K562 (cell line): Measurements from ENCODE around the gene CTIF. TPM values are rescaled to one million over a fixed set of nuclear protein-coding genes. Genes with fewer than 3 reads are reported as not detected.

Source experiments
- ATAC-seq: fragments of 200-7000 bp; cut with Tn5 transposase; 3 replicates; pipeline ENCODE4 v1.9.1; 2020; ENCODE audit warnings: moderate library complexity
- BruUV-seq: library from RNA; stranded (reverse); fragments of 400-500 nt; replicated peaks from 2 replicates; lab custom pipeline; 2021; lab: Mats Ljungman, UMichigan
- CTCF ChIA-PET: fragments of 300-600 bp; formaldehyde crosslinking; extraction: SDS; loops from one replicate; lab custom pipeline; 2021; ENCODE audit warnings: low intra/inter-chr PET ratio; lab: Yijun Ruan, JAX
- POLR2A ChIA-PET: fragments of 300-600, 350-650 bp; sonication (Branson Sonifier 250); formaldehyde crosslinking; extraction: SDS; loops from one replicate; lab custom pipeline; 2021; ENCODE audit warnings: antibody characterized with exemption, inconsistent platforms; lab: Yijun Ruan, JAX
- DNase-seq, 4 experiments: peaks; one replicate each; pipeline versions ENCODE4 v3.0.0 to v3.0.0-alpha.2; 2011 to 2018; ENCODE audit warnings: low spot score in 3 of 4, mixed read lengths in 3 of 4; ENCODE audit errors: extremely low read depth in 1 of 4
- FAIRE-seq: peaks from 2 replicates; lab custom pipeline; 2011; peaks lifted over from hg19 to GRCh38; lab: Jason Lieb, UNC
- H2AFZ ChIP-seq: 2 replicates; pipeline ENCODE4 v1.6.0; 2011; ENCODE audit warnings: low read depth, low read length, control low read depth, inconsistent platforms
- H3K27ac ChIP-seq: fragments of 200-600 bp; 3 replicates; pipeline ENCODE4 v1.8.0; 2011; ENCODE audit warnings: low read depth, mild to moderate bottlenecking, control low read depth, inconsistent platforms, low read length, moderate library complexity, mixed read lengths; ENCODE audit errors: extremely low read depth
- H3K27me3 ChIP-seq, 2 experiments: fragments of 300-600 bp in 1 of 2; 2 replicates in 1 of 2; 3 replicates in 1 of 2; pipeline versions ENCODE4 v1.6.0 to v1.8.0; 2011; ENCODE audit warnings: inconsistent platforms in 2 of 2, low read length in 2 of 2, mild to moderate bottlenecking in 1 of 2, mixed read lengths in 1 of 2, moderate library complexity in 1 of 2; ENCODE audit not compliant: control insufficient read depth in 2 of 2, insufficient read depth in 2 of 2
- H3K36me3 ChIP-seq: fragments of 300-600 bp; 3 replicates; pipeline ENCODE4 v1.8.0; 2011; ENCODE audit warnings: mild to moderate bottlenecking, low read length, inconsistent platforms; ENCODE audit not compliant: control insufficient read depth, insufficient read depth
- H3K4me1 ChIP-seq, 2 experiments: fragments of 200-600 bp in 1 of 2; replicated peaks in 1 of 2; 2 replicates in 1 of 2; 3 replicates in 1 of 2; pipeline versions ENCODE4 v1.5.1 to v1.8.0; 2011; ENCODE audit warnings: inconsistent platforms in 2 of 2, low read length in 2 of 2, mild to moderate bottlenecking in 1 of 2, mixed read lengths in 1 of 2, moderate library complexity in 1 of 2; ENCODE audit not compliant: control insufficient read depth in 2 of 2, insufficient read depth in 2 of 2
- H3K4me2 ChIP-seq: 2 replicates; pipeline ENCODE4 v1.6.1; 2011; ENCODE audit warnings: low read length, control low read depth, inconsistent platforms, mixed read lengths; ENCODE audit not compliant: insufficient read depth
- H3K4me3 ChIP-seq: fragments of 200-600 bp; sonication (generic), shearing (Covaris generic); 2 replicates; pipeline ENCODE4 v1.5.1; 2016; ENCODE audit warnings: control low read depth, inconsistent platforms
- H3K79me2 ChIP-seq: fragments of 200-600 bp; 3 replicates; pipeline ENCODE4 v1.8.0; 2011; ENCODE audit warnings: low read length, inconsistent platforms; ENCODE audit not compliant: control insufficient read depth, insufficient read depth
- H3K9ac ChIP-seq, 2 experiments: 2 replicates each; pipeline versions ENCODE4 v1.6.0 to v1.6.1; 2011; ENCODE audit warnings: low read depth in 2 of 2, low read length in 2 of 2, control low read depth in 1 of 2, inconsistent platforms in 1 of 2, mild to moderate bottlenecking in 1 of 2, mixed read lengths in 1 of 2; ENCODE audit not compliant: insufficient read depth in 1 of 2
- H3K9me1 ChIP-seq: one replicate; pipeline ENCODE4 v1.6.0; 2011; ENCODE audit warnings: inconsistent platforms, mild to moderate bottlenecking, low read length, moderate library complexity; ENCODE audit not compliant: control insufficient read depth, insufficient read depth
- H3K9me3 ChIP-seq: replicated peaks from 2 replicates; pipeline ENCODE4 v1.5.1; 2011; ENCODE audit warnings: low read depth, low read length, inconsistent platforms; ENCODE audit not compliant: control insufficient read depth, insufficient read depth
- H4K20me1 ChIP-seq: replicated peaks from 2 replicates; pipeline ENCODE4 v1.6.1; 2011; ENCODE audit warnings: low read length, inconsistent platforms, mixed read lengths; ENCODE audit not compliant: control insufficient read depth, insufficient read depth
- ATF2 ChIP-seq: sonication (generic); formaldehyde crosslinking; IDR thresholded peaks from 2 replicates; pipeline ENCODE4 v1.8.1; 2022; ENCODE audit warnings: missing genetic modification reagents
- BDP1 ChIP-seq: IDR thresholded peaks from 3 replicates; pipeline ENCODE4 v1.6.1; 2011; ENCODE audit not compliant: insufficient read length, insufficient read depth
- CBX8 ChIP-seq: fragments of 200-600 bp; sonication (generic); IDR thresholded peaks from 2 replicates; pipeline ENCODE4 v1.6.1; 2012; ENCODE audit warnings: borderline replicate concordance, mixed run types, low read depth, mild to moderate bottlenecking, moderate library complexity, mixed read lengths, low read length, control low read depth, inconsistent platforms; ENCODE audit not compliant: poor library complexity, severe bottlenecking; ENCODE audit errors: extremely low read depth
- ESRRA ChIP-seq: fragments of 450-650 bp; IDR thresholded peaks from 2 replicates; pipeline ENCODE4 v1.6.1; 2014; ENCODE audit warnings: low read depth, mild to moderate bottlenecking, moderate library complexity, borderline replicate concordance
- FIP1L1 ChIP-seq: fragments of 200-400 bp; formaldehyde crosslinking; IDR thresholded peaks from 2 replicates; pipeline ENCODE4 v1.6.1; 2018; ENCODE audit warnings: mild to moderate bottlenecking, low read depth, low read length; ENCODE audit not compliant: poor library complexity, severe bottlenecking
- RBM34 ChIP-seq: fragments of 200-400 bp; formaldehyde crosslinking; IDR thresholded peaks from 2 replicates; pipeline ENCODE4 v1.6.1; 2018; ENCODE audit warnings: low read length, borderline replicate concordance; ENCODE audit not compliant: insufficient read depth
- SRSF3 ChIP-seq: fragments of 200-400 bp; formaldehyde crosslinking; IDR thresholded peaks from 2 replicates; pipeline ENCODE4 v1.6.1; 2016; ENCODE audit warnings: mild to moderate bottlenecking, low read length, moderate library complexity; ENCODE audit not compliant: insufficient read depth
- ZNF41 ChIP-seq: fragments of 250-450 bp; sonication (Bioruptor Pico); conservative IDR thresholded peaks from 2 replicates; pipeline ENCODE4 v1.4.0; 2020; ENCODE audit warnings: mild to moderate bottlenecking
- ZNF436 ChIP-seq: fragments of 250-450, 450-650 bp; sonication (Bioruptor Pico); formaldehyde crosslinking; IDR thresholded peaks from 2 replicates; pipeline ENCODE4 v1.7.0; 2020; ENCODE audit warnings: mild to moderate bottlenecking
- ZNF695 ChIP-seq: fragments of 450-650 bp; formaldehyde crosslinking; IDR thresholded peaks from 2 replicates; pipeline ENCODE4 v1.4.0; 2020; ENCODE audit warnings: mild to moderate bottlenecking, moderate library complexity
- WGBS: fragments of 100-300 bp; shearing (Covaris generic); methylation state at CpG from one replicate; pipeline ENCODE4 v1.1.6; 2016; ENCODE audit warnings: low coverage, mixed read lengths; ENCODE audit not compliant: insufficient coverage; ENCODE audit errors: missing lambda C conversion rate; 5-methylcytosine and 5-hydroxymethylcytosine counted together
- in situ Hi-C: fragments of 300-500 bp; cut with MboI; formaldehyde crosslinking; loops from 4 replicates; pipeline ENCODE4 v1.15.0; 2018; ENCODE audit warnings: inconsistent platforms, mixed read lengths
- intact Hi-C: fragments of 100-400 bp; cut with micrococcal nuclease; formaldehyde crosslinking; loops from 2 replicates; pipeline ENCODE4 v1.14.2; 2022
- polyA plus RNA-seq, 8 experiments: library from polyadenylated mRNA; depleted of rRNA in 4 of 8; stranded (reverse) in 5 of 8; unstranded in 3 of 8; fragments of >200 nt; fragmentation: Nextera tagmentation in 2 of 8; fragmentation: Illumina TruSeq in 1 of 8; extraction: Ambion mirVana in 2 of 8; extraction: Trizol in 1 of 8; gene quantifications; 2 replicates each; pipeline versions ENCODE4 v1.2.1 to v1.2.3, GENCODE V29; 2011 to 2014; ENCODE audit warnings: inconsistent platforms in 1 of 8, missing spikeins in 1 of 8
- total RNA-seq, 7 experiments: library from RNA; depleted of rRNA in 6 of 7; stranded (reverse); fragments of >200 nt in 6 of 7; fragmentation: Illumina TruSeq in 2 of 7; extraction: Trizol in 2 of 7; gene quantifications; 2 replicates each; pipeline versions ENCODE4 v1.2.1 to v1.2.3, GENCODE V29; 2011 to 2021; ENCODE audit warnings: low replicate concordance in 1 of 7
- TF ChIP-seq, protein P1 (sequence below): sonication (generic); formaldehyde crosslinking; IDR thresholded peaks from 2 replicates; pipeline ENCODE4 v1.8.1; 2022; ENCODE audit warnings: missing genetic modification reagents

CTIF gene
- total and polyA plus RNA-seq, 9 of the 15 experiments (the other 6 are each of a cell fraction or from before 2014, with no cell fraction given): 0.17 to 11.5 (median 2.2) TPM

DNA sequence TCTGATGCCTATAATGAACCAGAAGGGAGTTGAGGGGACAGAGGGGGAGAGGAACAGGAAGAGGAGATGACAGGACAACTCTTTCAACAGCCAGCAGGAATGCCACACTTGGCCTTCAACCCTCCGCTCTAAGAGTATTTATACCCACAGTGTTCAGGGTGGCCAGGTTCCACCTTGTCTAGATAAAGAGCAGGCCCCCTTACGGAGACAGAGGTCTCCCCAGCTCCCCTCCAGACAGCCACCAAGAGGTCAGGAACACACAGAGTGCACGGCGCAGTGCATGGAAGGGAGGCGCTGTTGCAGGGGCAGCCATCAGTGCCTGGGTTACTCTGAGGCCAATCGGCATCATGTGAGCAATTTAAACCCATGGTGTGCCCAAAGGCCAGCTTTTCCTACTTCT is 235.0 kb downstream of the CTIF start:
- intact Hi-C loops: loop anchor here (2.0 kb wide), 1 partner anchor 99 kb away; no protein-coding TSS in a partner anchor

More for the DNA sequence above, 235.0 kb downstream of the CTIF start:
- POLR2A ChIA-PET: interaction anchor here (0.7 kb wide), 1 partner anchor 211 kb away, joined by 3 read pairs; no protein-coding TSS in a partner anchor
- peaks cover 13% of the 10 kb centered on the region for H4K20me1 ChIP-seq
- peaks cover 0 to 11% of the 10 kb centered on the region in 2 experiments; a peak in 1 of 5 replicates for H3K4me1 ChIP-seq
- BruUV-seq: no TSS peak
- H3K4me2 ChIP-seq: no peak overlapping the region
- no peak for FAIRE-seq
- H3K9ac ChIP-seq: no peak overlapping the region
- no peaks in the 10 kb centered on the region for H3K9me1 ChIP-seq
- H3K36me3 ChIP-seq: no peaks in the 10 kb centered on the region
- H2AFZ ChIP-seq: no peak overlapping the region
- 70% methylated on average over 6 of the region's 6 CpGs for WGBS
- no peak overlapping the region for H3K27ac ChIP-seq
- ATAC-seq: no peak
- H3K79me2 ChIP-seq: no peaks in the 10 kb centered on the region
- in situ Hi-C loops: loop anchor here (10.0 kb wide), 1 partner anchor 89 kb away; no protein-coding TSS in a partner anchor
- no peak overlapping the region for H3K4me3 ChIP-seq
- CTCF ChIA-PET: no interaction called here
- H3K27me3 ChIP-seq: no peaks in the 10 kb centered on the region
- TF ChIP-seq RBM34 (no peak), CBX8 (no peak), FIP1L1 (no peak), SRSF3 (no peak), ATF2 (CRISPR knock-in tag) (no peak), ESRRA (no peak), ZNF436 (no peak), ZNF41 (CRISPR knock-in tag) (no peak), BDP1 (no peak), ZNF695 (CRISPR knock-in tag) (no peak)
- TF ChIP-seq, protein P1, sequence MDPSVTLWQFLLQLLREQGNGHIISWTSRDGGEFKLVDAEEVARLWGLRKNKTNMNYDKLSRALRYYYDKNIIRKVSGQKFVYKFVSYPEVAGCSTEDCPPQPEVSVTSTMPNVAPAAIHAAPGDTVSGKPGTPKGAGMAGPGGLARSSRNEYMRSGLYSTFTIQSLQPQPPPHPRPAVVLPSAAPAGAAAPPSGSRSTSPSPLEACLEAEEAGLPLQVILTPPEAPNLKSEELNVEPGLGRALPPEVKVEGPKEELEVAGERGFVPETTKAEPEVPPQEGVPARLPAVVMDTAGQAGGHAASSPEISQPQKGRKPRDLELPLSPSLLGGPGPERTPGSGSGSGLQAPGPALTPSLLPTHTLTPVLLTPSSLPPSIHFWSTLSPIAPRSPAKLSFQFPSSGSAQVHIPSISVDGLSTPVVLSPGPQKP (CRISPR knock-in tag): no peak
- DNase-seq: no peak
- no peaks in the 10 kb centered on the region for H3K9me3 ChIP-seq
